Hepatocyte (in vitro differentiated cells): ENCODE data around the gene STUB1. TPM values are rescaled to one million over a fixed set of nuclear protein-coding genes. Genes with fewer than 3 reads are reported as not detected.

Source experiments
- DNase-seq: peaks from one replicate; pipeline ENCODE4 v3.0.0-alpha.2; 2016; ENCODE audit warnings: low spot score
- H2AFZ ChIP-seq: fragments of 200-600 bp; sonication (generic); 2 replicates; pipeline ENCODE4 v1.6.0; 2016; ENCODE audit warnings: antibody characterized with exemption, mild to moderate bottlenecking
- H3K27ac ChIP-seq: fragments of 200-600 bp; sonication (generic); 2 replicates; pipeline ENCODE4 v1.5.1; 2016; ENCODE audit warnings: mild to moderate bottlenecking
- H3K27me3 ChIP-seq: fragments of 200-600 bp; sonication (generic); 2 replicates; pipeline ENCODE4 v1.6.1; 2016
- H3K36me3 ChIP-seq: fragments of 200-600 bp; sonication (generic); replicated peaks from 2 replicates; pipeline ENCODE4 v1.5.1; 2016; ENCODE audit warnings: low read depth; ENCODE audit not compliant: insufficient read depth
- H3K4me1 ChIP-seq: fragments of 200-600 bp; sonication (generic); 2 replicates; pipeline ENCODE4 v1.5.1; 2016; ENCODE audit warnings: mild to moderate bottlenecking, moderate library complexity; ENCODE audit not compliant: insufficient read depth
- H3K4me2 ChIP-seq: fragments of 200-600 bp; sonication (generic); 2 replicates; pipeline ENCODE4 v1.6.0; 2016
- H3K4me3 ChIP-seq: fragments of 200-600 bp; sonication (generic); 2 replicates; pipeline ENCODE4 v1.5.1; 2016; ENCODE audit warnings: mild to moderate bottlenecking
- H3K79me2 ChIP-seq: fragments of 200-600 bp; sonication (generic); 2 replicates; pipeline ENCODE4 v1.6.0; 2017; ENCODE audit warnings: mild to moderate bottlenecking
- H3K9me2 ChIP-seq: fragments of 200-600 bp; sonication (generic); replicated peaks from 2 replicates; pipeline ENCODE4 v1.6.0; 2017; ENCODE audit warnings: mild to moderate bottlenecking; ENCODE audit not compliant: insufficient read depth
- H3K9me3 ChIP-seq: fragments of 200-600 bp; sonication (generic); 2 replicates; pipeline ENCODE4 v1.5.1; 2016; ENCODE audit warnings: low read depth, mild to moderate bottlenecking
- H4K20me1 ChIP-seq: fragments of 200-600 bp; sonication (generic); 2 replicates; pipeline ENCODE4 v1.6.0; 2016; ENCODE audit warnings: mild to moderate bottlenecking; ENCODE audit not compliant: insufficient read depth, poor library complexity, severe bottlenecking
- EZH2 ChIP-seq: fragments of 200-600 bp; sonication (generic); IDR thresholded peaks from 2 replicates; pipeline ENCODE4 v1.6.1; 2016; ENCODE audit warnings: antibody characterized with exemption, mild to moderate bottlenecking, borderline replicate concordance
- EZH2phosphoT487 ChIP-seq: fragments of 200-600 bp; sonication (generic); IDR thresholded peaks from one replicate; pipeline ENCODE4 v1.6.1; 2018; ENCODE audit warnings: antibody characterized with exemption, mild to moderate bottlenecking, low read depth, moderate library complexity; ENCODE audit not compliant: unreplicated experiment, severe bottlenecking
- WGBS: methylation state at CpG from one replicate; pipeline ENCODE4 v1.1.6; 2016; ENCODE audit warnings: low lambda C conversion rate; ENCODE audit errors: missing lambda C conversion rate; 5-methylcytosine and 5-hydroxymethylcytosine counted together
- polyA plus RNA-seq: library from polyadenylated mRNA; unstranded; fragments of >200 nt; fragmentation: Nextera tagmentation; extraction: Ambion mirVana; gene quantifications from 2 replicates; pipeline ENCODE4 v1.2.1, GENCODE V29; 2016
- total RNA-seq: library from RNA; depleted of rRNA; stranded (reverse); fragments of >200 nt; gene quantifications from 2 replicates; pipeline ENCODE4 v1.2.3, GENCODE V29; 2014
- TF ChIP-seq, protein P1 (sequence below): fragments of 200-600 bp; sonication (generic); IDR thresholded peaks from 2 replicates; pipeline ENCODE4 v1.5.1; 2016; ENCODE audit warnings: antibody characterized with exemption, mild to moderate bottlenecking; ENCODE audit not compliant: poor library complexity

STUB1 gene
- total and polyA plus RNA-seq, 2 experiments from 2014 or later: 116 to 249 TPM

DNA sequence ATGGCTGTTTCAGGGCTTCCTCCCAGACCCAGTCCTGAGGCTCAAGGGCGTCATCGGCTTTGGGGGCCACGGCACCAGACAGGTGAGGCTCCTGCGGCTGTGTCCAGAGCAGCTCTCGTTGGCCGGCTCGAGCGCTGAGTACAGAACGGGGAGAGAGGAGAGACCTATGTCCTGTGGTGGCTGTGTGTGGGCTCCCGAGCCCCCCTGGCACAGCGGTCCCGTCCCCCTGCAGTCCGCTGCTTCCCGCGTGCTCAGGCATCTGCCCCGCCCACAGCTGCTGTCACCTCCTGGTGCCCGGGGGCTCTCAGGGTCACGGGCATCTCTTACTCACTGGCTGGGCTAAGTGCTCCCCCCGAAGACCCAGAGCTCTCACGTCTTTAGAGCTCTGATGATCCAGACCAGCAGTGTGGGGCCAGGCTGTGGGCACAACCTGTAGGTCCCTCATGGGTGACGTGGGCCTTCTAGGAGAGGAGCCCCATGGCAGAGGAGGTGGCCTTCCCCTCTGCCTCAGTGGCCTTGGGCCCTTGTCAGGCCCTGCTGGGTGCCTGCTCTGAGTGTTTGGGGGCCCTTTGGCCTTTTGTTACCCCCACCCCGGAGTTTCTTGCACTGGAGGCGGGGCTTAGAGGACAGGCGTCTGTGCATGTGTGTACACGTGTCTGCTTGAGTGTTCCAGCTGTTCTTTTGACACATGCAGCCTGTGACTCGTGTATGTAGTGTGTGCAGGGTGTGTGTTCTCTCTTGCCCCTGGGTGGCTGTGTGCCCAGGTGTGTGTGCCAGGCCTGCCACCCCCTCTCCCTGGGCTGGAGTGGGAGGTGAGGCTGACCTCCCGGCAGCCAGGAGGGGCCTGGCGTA lies 27.5 kb upstream of the STUB1 start:
- no peak for TF ChIP-seq EZH2
- TF ChIP-seq EZH2phosphoT487: no peak
- TF ChIP-seq, protein P1, sequence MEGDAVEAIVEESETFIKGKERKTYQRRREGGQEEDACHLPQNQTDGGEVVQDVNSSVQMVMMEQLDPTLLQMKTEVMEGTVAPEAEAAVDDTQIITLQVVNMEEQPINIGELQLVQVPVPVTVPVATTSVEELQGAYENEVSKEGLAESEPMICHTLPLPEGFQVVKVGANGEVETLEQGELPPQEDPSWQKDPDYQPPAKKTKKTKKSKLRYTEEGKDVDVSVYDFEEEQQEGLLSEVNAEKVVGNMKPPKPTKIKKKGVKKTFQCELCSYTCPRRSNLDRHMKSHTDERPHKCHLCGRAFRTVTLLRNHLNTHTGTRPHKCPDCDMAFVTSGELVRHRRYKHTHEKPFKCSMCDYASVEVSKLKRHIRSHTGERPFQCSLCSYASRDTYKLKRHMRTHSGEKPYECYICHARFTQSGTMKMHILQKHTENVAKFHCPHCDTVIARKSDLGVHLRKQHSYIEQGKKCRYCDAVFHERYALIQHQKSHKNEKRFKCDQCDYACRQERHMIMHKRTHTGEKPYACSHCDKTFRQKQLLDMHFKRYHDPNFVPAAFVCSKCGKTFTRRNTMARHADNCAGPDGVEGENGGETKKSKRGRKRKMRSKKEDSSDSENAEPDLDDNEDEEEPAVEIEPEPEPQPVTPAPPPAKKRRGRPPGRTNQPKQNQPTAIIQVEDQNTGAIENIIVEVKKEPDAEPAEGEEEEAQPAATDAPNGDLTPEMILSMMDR: no peak
- DNase-seq: no peak
- Histone ChIP-seq H3K9me2 (no peaks in the 10 kb centered on the region), H2AFZ (no peak overlapping the region), H3K79me2 (peaks cover 10% of the 10 kb centered on the region), H3K36me3 (no peaks in the 10 kb centered on the region), H3K27ac (no peak overlapping the region), H3K4me3 (no peak overlapping the region), H3K4me1 (peaks cover 17% of the 10 kb centered on the region), H4K20me1 (no peaks in the 10 kb centered on the region), H3K27me3 (no peaks in the 10 kb centered on the region), H3K9me3 (no peaks in the 10 kb centered on the region), H3K4me2 (no peak overlapping the region)
- 92% methylated on average over 26 of the region's 28 CpGs for whole genome bisulfite sequencing

- Histone ChIP-seq H3K4me2 (no peak overlapping the region), H3K79me2 (no peaks in the 10 kb centered on the region), H3K4me1 (peaks cover 5% of the 10 kb centered on the region), H3K27me3 (no peaks in the 10 kb centered on the region), H3K9me3 (no peaks in the 10 kb centered on the region), H2AFZ (no peak overlapping the region), H3K4me3 (no peak overlapping the region), H3K36me3 (no peaks in the 10 kb centered on the region), H3K27ac (no peak overlapping the region), H4K20me1 (no peaks in the 10 kb centered on the region), H3K9me2 (no peaks in the 10 kb centered on the region)
- no peak for DNase-seq
- TF ChIP-seq EZH2phosphoT487: no peak
- no peak for TF ChIP-seq EZH2
- TF ChIP-seq, protein P1: no peak
- WGBS: 91% methylated on average over 12 of the region's 12 CpGs
Observed at GRCh38 chr16:654034-654433, 26.2 kb upstream of the STUB1 start.

DNA sequence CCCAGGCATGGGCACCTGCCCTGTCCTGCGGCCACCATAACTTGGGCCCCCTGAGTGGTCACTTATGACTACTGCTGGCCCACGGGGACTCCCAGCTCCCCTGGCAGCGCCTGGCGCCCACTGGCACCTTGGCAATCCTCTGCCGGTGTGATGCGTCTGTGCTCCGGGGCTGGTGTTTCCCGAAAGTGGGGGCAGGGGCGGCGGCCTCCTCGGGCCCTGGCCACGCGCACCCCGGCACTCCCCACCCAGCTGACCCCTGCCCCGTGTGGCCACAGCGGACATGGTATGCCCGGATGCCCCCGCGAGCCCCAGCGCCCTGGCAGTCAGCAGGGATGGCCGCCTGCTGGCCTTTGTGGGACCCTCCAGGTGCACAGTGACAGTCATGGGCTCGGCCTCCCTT lies 22.7 kb upstream of the STUB1 start:
- no peaks in the 10 kb centered on the region for H3K9me2 ChIP-seq
- 98% methylated on average over 19 of the region's 22 CpGs for WGBS
- TF ChIP-seq EZH2 (no peak), EZH2phosphoT487 (no peak)
- TF ChIP-seq, protein P1: no peak
- H2AFZ ChIP-seq: no peak overlapping the region
- no peak overlapping the region for H3K4me3 ChIP-seq
- H3K9me3 ChIP-seq: no peaks in the 10 kb centered on the region
- H3K4me2 ChIP-seq: no peak overlapping the region
- H3K27ac ChIP-seq: no peak overlapping the region
- H3K36me3 ChIP-seq: no peaks in the 10 kb centered on the region
- peaks cover 3% of the 10 kb centered on the region for H3K4me1 ChIP-seq
- no peaks in the 10 kb centered on the region for H3K79me2 ChIP-seq
- no peak for DNase-seq
- no peaks in the 10 kb centered on the region for H4K20me1 ChIP-seq
- no peaks in the 10 kb centered on the region for H3K27me3 ChIP-seq
